PFSK-1 (cell line): ENCODE results near the gene LCK.

ENCODE experiments used
- FOXP2 ChIP-seq: optimal IDR thresholded peaks from 2 replicates; pipeline ENCODE3; 2011; ENCODE audit warnings: borderline replicate concordance, control low read depth, inconsistent platforms; ENCODE audit not compliant: insufficient read depth; ENCODE audit errors: extremely low read length, extremely low read depth
- POLR2AphosphoS5 ChIP-seq: IDR thresholded peaks from 2 replicates; pipeline ENCODE4 v1.6.1; 2012; ENCODE audit warnings: low read depth, mild to moderate bottlenecking, control low read depth, low read length, moderate library complexity
- REST ChIP-seq, 2 experiments: IDR thresholded peaks; 2 replicates each; pipeline versions ENCODE4 v1.6.1 to v1.8.0; 2011 to 2012; ENCODE audit warnings: low read depth in 2 of 2, low read length in 2 of 2, control low read depth in 1 of 2, inconsistent platforms in 1 of 2, mild to moderate bottlenecking in 1 of 2, moderate library complexity in 1 of 2; ENCODE audit not compliant: insufficient read depth in 1 of 2
- SIN3A ChIP-seq: IDR thresholded peaks from 2 replicates; pipeline ENCODE4 v1.6.1; 2012; ENCODE audit warnings: mild to moderate bottlenecking, low read length, moderate library complexity, borderline replicate concordance; ENCODE audit not compliant: insufficient read depth
- TAF1 ChIP-seq: IDR thresholded peaks from 2 replicates; pipeline ENCODE4 v1.6.1; 2012; ENCODE audit warnings: low read length, control low read depth, borderline replicate concordance; ENCODE audit not compliant: insufficient read depth

DNA sequence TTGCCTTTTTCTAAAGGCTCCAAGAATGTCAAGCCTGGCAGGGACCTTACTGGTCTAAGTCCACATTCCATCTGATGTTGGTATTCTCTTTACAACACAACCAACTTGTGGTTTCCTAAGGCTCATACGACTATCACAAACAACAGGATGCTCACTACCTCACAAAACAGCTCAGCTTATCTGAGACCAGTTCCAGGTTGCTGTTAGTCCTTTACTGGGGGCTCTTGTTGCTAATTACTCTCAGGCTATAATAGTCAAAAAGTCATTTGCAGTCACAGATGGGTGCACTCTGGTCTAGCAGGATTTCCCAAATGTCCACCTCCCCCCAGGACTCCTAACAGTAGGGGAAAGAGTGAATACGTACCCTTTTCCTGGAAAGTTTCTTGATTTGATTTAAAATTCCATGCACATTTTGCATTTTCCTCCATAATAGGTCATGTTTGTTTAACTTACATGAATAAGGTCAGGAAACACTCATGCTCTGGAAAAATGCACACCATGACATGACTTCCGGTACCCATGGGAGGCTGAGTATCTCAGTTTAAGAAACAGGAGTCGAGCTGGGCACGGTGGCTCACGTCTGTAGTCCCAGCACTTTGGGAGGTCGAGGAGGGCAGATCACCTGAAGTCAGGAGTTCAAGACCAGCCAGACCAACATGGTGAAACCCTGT, 16.0 kb downstream of the LCK start:
- no peak for TF ChIP-seq TAF1
- no peak for TF ChIP-seq POLR2AphosphoS5
- TF ChIP-seq FOXP2 = no peak
- TF ChIP-seq REST (IDR thresholded peaks at IDR 0.05; ENCODE audit: insufficient read depth in 1 of 2, low read depth in 2 of 2, low read length in 2 of 2) = no peak
- no peak for TF ChIP-seq SIN3A
